ENCODE data around the gene EBNA1BP2. TPM values are rescaled to one million over a fixed set of nuclear protein-coding genes. Genes with fewer than 3 reads are reported as not detected.

Gene EBNA1BP2
- total and polyA plus RNA-seq, 2 of the 4 experiments (the other 2 are of a cell fraction), result 82.8 to 135 TPM

- no peak overlapping the region for H3K4ac ChIP-seq (ENCODE audit: low read depth, low read length)
- no peak overlapping the region for H2AFZ ChIP-seq (replicated peaks; ENCODE audit: low read length, poor library complexity)
- intact Hi-C loops (cut with micrococcal nuclease) (no loop called here), dilution Hi-C loops (cut with HindIII; ENCODE audit: low sequenced_read_pairs, unreplicated experiment) (no loop called here), in situ Hi-C loops (cut with MboI; ENCODE audit: low sequenced_read_pairs) (no loop called here)
- H3K36me3 ChIP-seq (ENCODE audit: control insufficient read depth, insufficient read depth, low read length), result no peaks in the 10 kb centered on the region
- H3K4me3 ChIP-seq (ENCODE audit: insufficient read depth, low read depth, low read length), result no peak overlapping the region
- WGBS, 2 experiments (ENCODE audit: extremely low coverage in 2 of 2, insufficient read length in 1 of 2), result 80% methylated on average over 1 of the region's 7 CpGs; no CpG with 5 or more reads in 1 of the 2 experiments
- H3K9me3 ChIP-seq (ENCODE audit: control insufficient read depth, insufficient read depth, low read length), result no peaks in the 10 kb centered on the region
- ChIA-PET CTCF (no interaction called here), POLR2A (ENCODE audit: unreplicated experiment) (interaction anchor here (1.3 kb wide), 1 partner anchor 9 kb away, joined by 3 read pairs; no protein-coding TSS in a partner anchor)
- no peaks in the 10 kb centered on the region for H3K27me3 ChIP-seq (ENCODE audit: control insufficient read depth, insufficient read depth, low read length)
- BruUV-seq (replicated peaks), result no TSS peak
- H3K56ac ChIP-seq (ENCODE audit: extremely low read depth, insufficient read depth, low read length), result no peak overlapping the region
- H3K9me1 ChIP-seq (ENCODE audit: insufficient read depth, low read length), result no peaks in the 10 kb centered on the region
- H4K20me1 ChIP-seq (ENCODE audit: insufficient read depth, low read length), result no peaks in the 10 kb centered on the region
- no peak overlapping the region for H3K18ac ChIP-seq (ENCODE audit: low read depth, low read length)
- DNase-seq, result no peak
- H3K27ac ChIP-seq (ENCODE audit: insufficient read depth, low read length), result no peak overlapping the region
- no peak overlapping the region for H4K8ac ChIP-seq (ENCODE audit: low read depth in 2 of 2, low read length in 2 of 2)
- H3K14ac ChIP-seq (replicated peaks; ENCODE audit: low read depth, low read length), result no peak overlapping the region
- TF ChIP-seq MAZ (IDR thresholded peaks at IDR 0.05; ENCODE audit: borderline replicate concordance, low read depth, low read length) (no peak), FOS (IDR thresholded peaks at IDR 0.05; ENCODE audit: low read depth, low read length) (no peak), CHD1 (IDR thresholded peaks at IDR 0.05; ENCODE audit: low read depth, low read length) (no peak), RFX5 (IDR thresholded peaks at IDR 0.05; ENCODE audit: low read depth, low read length) (no peak)
- H4K91ac ChIP-seq (ENCODE audit: insufficient read depth, low read depth, low read length), result no peak overlapping the region
- H3K9ac ChIP-seq (ENCODE audit: low read depth, low read length), result no peak overlapping the region
- no peak overlapping the region for H2BK15ac ChIP-seq (ENCODE audit: low read depth, low read length)
- no peak overlapping the region for H2AK5ac ChIP-seq (ENCODE audit: low read depth, low read length)
- H3K79me1 ChIP-seq (ENCODE audit: low read depth in 1 of 2, low read length in 2 of 2), result no peaks in the 10 kb centered on the region
- no peak overlapping the region for H2BK20ac ChIP-seq (ENCODE audit: low read depth, low read length)
- H2AK9ac ChIP-seq (replicated peaks; ENCODE audit: low read depth, low read length, poor library complexity), result no peak overlapping the region
- no peak overlapping the region for H3K4me2 ChIP-seq (ENCODE audit: low read depth, low read length)
- no peak overlapping the region for H4K5ac ChIP-seq (ENCODE audit: low read depth, low read length)
- H2BK5ac ChIP-seq (ENCODE audit: low read depth, low read length, poor library complexity, severe bottlenecking), result no peak overlapping the region
- ATAC-seq (ENCODE audit: low read depth), result no peak
- H3K4me1 ChIP-seq (ENCODE audit: control insufficient read depth, insufficient read depth, low read length), result no peaks in the 10 kb centered on the region
- H3K23ac ChIP-seq (ENCODE audit: low read depth, low read length), result no peak overlapping the region
- no peak overlapping the region for H2BK120ac ChIP-seq (ENCODE audit: low read depth, low read length)
These were observed 25.4 kb upstream of the EBNA1BP2 start for GRCh38 chr1:43197343-43198127.

Measured in IMR-90 (cell line).